Activated naive CD4-positive, alpha-beta T cell treated with anti-CD3 and anti-CD28 coated beads, Interleukin-2, amount 50 U/mL, for 16 hours (primary cell): ENCODE results near the gene SDC1.
"Not testable (repeated sequence)": the region's sequence is repeated elsewhere in the genome, so short reads cannot be mapped to it uniquely, and the experiment has no call there.

Experiments used
- DNase-seq: peaks from one replicate; pipeline ENCODE4 v3.0.0-alpha.2; 2020

SDC1 gene

GRCh38 chr2:20195431-20196033, 29.4 kb downstream of the SDC1 start:
- DNase-seq = no peak

GRCh38 chr2:20195016-20195411, 29.9 kb downstream of the SDC1 start:
- not testable (repeated sequence) for DNase-seq

GRCh38 chr2:20194097-20195015, 30.6 kb downstream of the SDC1 start:
- no peak for DNase-seq

- no peak for DNase-seq
Measured at GRCh38 chr2:20193185-20193584, 31.7 kb downstream of the SDC1 start.

GRCh38 chr2:20192781-20193180, 32.1 kb downstream of the SDC1 start:
- no peak for DNase-seq

GRCh38 chr2:20191714-20192569, 33.0 kb downstream of the SDC1 start:
- DNase-seq = no peak

GRCh38 chr2:20190876-20191713, 33.8 kb downstream of the SDC1 start:
- no peak for DNase-seq

GRCh38 chr2:20190170-20190569, 34.8 kb downstream of the SDC1 start:
- DNase-seq = no peak

GRCh38 chr2:20189299-20189931, 35.5 kb downstream of the SDC1 start:
- no peak for DNase-seq

- no peak for DNase-seq
Measured at GRCh38 chr2:20188851-20189250, 36.1 kb downstream of the SDC1 start.

- DNase-seq = no peak
Measured at GRCh38 chr2:20188201-20188600, 36.7 kb downstream of the SDC1 start.

- DNase-seq = no peak
Measured at GRCh38 chr2:20187331-20187730, 37.6 kb downstream of the SDC1 start.

GRCh38 chr2:20186855-20187187, 38.1 kb downstream of the SDC1 start:
- no peak for DNase-seq

GRCh38 chr2:20186078-20186854, 38.7 kb downstream of the SDC1 start:
- no peak for DNase-seq

- DNase-seq = no peak
Measured at GRCh38 chr2:20185176-20186022, 39.5 kb downstream of the SDC1 start.

- no peak for DNase-seq
Measured at GRCh38 chr2:20184067-20184938, 40.6 kb downstream of the SDC1 start.

- no peak for DNase-seq
Measured at GRCh38 chr2:20183373-20183772, 41.6 kb downstream of the SDC1 start.

GRCh38 chr2:20182241-20182931, 42.5 kb downstream of the SDC1 start:
- DNase-seq = no peak

GRCh38 chr2:20181761-20182160, 43.2 kb downstream of the SDC1 start:
- no peak for DNase-seq
